DOHH2 (cell line): ENCODE results near the gene TREH.
"Not testable (repeated sequence)": the region's sequence is repeated elsewhere in the genome, so short reads cannot be mapped to it uniquely, and the experiment has no call there.

Experiments used
- CTCF ChIP-seq: fragments of 200-600 bp; sonication (generic); IDR thresholded peaks from one replicate; pipeline ENCODE4 v1.5.1; 2014; ENCODE audit warnings: antibody characterized with exemption, mild to moderate bottlenecking, low read depth, low read length; ENCODE audit not compliant: poor library complexity, severe bottlenecking
- EZH2phosphoT487 ChIP-seq: fragments of 200-600 bp; sonication (generic); IDR thresholded peaks from 2 replicates; pipeline ENCODE4 v1.6.1; 2017; ENCODE audit warnings: borderline replicate concordance, mild to moderate bottlenecking, antibody characterized with exemption, low read length, moderate library complexity, mixed read lengths

- TF ChIP-seq CTCF, EZH2phosphoT487: not testable (repeated sequence)
These were observed 8.9 kb upstream of the TREH start for GRCh38 chr11:118688339-118688738.
